Measurements from ENCODE around the gene EGFL8. TPM values are rescaled to one million over a fixed set of nuclear protein-coding genes. Genes with fewer than 3 reads are reported as not detected.

The EGFL8 gene
- 2.3 and 8.9 TPM in 2 replicates for total RNA-seq

DNA sequence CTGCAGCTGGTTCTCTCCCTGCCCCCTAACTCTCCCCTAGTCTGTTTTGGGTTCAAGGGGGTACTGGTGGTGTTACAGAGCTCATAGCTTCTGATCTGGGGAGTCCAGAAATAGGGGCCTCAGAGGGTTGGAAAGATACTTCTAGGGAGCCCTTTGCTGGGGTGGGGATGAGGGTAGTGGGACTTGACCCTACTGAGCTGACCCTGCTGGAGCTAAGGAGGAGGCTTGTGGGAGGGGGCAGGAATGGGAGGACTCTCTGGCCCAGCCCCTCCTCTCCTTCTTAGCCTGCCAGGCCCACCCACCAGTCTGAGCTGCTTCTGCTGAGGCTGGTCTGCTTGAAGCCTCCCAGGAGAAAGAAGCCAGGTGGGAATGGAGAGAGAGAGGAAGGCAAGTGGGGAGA lies at the start of gene EGFL8:
EGFL8 (plus strand) TSS at position 301 of the 400 bp plus-strand sequence. CDS start 1,571 bp downstream, outside the sequence.

DNA sequence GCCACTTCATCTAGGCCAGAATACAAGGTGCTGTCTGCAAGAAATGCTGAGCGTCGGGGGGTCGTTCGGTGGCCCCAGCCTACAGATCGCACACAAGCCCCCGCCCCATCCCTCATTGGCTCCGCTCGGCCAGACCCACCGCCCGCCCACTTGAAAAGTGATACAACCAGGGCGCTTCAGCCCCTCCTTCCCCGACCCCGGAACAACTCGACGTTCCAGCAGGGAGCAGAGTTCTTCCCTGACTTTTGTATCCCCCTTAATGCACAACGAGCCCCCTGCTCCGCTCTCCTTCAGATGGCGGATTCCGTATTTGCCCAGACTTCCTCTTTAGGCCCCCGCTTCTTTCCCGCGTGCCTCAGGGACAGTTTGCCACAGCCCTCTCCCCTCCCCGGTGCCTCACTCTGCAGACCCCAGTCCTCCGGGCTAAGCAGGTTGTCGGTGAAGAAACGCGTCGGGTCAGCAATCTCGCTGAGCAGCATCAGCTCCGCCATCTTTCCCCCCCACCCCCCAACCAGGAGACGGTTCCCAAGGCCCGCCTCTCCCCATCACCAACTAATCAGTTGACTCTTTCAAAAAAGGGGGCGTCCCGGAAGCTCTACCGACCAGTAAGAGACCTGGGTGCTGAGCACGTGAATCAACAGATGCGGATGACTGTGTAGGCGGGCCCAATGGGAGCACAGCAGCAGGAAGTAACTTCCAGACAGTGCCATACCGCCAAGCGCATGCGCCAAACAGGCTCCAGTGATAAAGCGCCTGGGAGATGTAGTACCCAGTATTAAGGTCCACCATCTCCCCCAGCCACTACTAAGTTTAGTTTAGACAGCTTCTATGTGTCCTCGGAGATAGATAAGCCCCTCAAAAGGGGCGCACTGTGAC lies 36.4 kb upstream of the EGFL8 start, which contains the start of gene ATF6B:
ATF6B (minus strand) TSS at position 530 of the 876 bp plus-strand sequence; CDS start at position 491, 39 bp downstream.

DNA sequence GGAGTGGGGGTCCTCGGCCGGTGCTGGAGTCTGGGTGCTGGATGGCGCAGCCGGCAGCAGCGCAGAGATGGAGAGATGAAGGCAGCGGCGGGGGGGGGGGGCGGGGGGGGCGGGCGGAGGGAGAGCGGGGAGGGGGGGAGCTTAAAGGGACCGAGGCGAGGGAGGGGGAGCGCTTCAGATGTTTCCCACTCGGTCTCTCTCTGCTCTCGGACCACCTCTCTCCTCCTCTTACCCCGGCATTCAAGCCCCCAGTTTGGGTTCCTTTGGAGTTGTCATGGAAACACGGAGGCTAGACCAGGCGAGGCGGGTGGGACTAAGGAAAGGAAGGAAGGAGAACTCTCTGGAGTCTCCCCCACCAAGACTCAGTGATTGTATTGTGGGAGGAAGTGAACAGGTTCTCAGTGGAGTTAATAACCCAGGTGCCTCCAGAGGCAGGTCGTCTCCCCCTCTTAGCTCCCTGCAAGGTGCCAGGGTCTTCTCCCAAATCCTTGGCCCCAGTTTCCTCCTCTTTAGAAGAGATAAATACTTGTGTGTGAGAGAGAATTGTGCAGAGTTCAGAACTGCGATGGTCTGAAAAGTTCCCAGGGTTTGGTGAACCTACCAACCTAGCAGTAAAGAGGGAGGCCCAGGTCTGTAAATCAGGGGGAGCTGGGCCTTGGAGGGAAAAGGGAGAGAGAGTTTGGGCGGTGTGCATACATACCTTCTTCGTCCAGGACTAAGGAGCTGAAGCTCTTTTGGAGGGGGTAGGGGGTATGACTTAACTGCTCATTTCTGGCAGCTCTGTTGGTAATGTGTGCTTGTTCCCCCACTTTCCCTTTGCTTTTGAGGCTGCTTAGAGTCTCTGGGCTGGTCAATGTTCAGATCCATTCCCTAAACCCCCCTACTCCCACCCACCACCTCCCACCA lies 12.3 kb upstream of the EGFL8 start, which contains the start of gene PRRT1:
PRRT1 (minus strand) TSS at position 77 of the 906 bp plus-strand sequence. CDS start 112 bp downstream, outside the sequence.

DNA sequence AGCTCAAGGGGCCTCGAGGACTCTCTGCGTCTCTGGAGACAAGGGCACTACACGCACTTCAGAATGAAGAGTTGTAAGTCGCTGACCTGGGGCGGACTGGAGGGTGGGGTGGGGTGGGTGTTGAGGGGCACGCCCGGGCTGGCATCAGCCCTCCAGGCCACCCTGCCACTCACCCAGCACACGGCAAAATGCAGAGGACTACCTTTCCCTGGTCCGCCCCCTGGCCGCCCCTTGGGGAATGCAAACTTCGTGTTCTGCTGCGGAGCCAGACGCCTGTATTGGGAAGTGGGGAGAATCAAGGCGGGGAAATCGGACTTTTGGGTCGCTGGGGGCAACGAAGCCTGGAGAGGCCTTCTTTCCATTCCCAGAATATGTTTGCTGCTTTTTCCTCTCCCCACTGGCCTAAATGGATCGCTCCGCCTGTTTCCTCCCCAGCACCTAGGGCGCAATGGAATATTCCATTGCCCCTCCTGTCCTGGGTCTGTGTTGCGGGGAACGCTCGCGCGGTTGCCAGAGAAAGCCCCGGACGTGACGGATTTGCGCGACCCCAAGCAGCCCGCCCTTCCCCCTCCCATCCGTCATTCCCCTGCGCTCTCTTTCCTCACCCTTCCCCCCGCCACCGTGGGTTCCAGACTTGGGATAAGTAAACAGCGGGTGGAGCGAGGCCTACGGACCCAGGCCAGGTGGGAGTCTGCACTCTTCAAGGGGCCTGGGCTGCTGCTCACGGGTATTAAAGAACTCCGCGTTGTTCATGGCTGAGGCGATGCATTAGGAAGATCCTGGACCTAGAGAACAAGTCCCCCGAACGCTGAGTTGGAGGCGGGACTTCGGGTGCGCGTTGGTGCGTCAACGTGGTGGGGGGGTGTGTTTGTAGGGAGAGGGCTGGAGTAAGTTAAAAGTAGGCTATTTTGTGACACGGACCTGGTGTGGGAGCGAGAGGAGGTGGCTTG lies 10.6 kb upstream of the EGFL8 start, which contains the start of gene PPT2:
PPT2 (plus strand) TSS at position 578 of the 950 bp plus-strand sequence. CDS start 454 bp downstream, outside the sequence.

DNA sequence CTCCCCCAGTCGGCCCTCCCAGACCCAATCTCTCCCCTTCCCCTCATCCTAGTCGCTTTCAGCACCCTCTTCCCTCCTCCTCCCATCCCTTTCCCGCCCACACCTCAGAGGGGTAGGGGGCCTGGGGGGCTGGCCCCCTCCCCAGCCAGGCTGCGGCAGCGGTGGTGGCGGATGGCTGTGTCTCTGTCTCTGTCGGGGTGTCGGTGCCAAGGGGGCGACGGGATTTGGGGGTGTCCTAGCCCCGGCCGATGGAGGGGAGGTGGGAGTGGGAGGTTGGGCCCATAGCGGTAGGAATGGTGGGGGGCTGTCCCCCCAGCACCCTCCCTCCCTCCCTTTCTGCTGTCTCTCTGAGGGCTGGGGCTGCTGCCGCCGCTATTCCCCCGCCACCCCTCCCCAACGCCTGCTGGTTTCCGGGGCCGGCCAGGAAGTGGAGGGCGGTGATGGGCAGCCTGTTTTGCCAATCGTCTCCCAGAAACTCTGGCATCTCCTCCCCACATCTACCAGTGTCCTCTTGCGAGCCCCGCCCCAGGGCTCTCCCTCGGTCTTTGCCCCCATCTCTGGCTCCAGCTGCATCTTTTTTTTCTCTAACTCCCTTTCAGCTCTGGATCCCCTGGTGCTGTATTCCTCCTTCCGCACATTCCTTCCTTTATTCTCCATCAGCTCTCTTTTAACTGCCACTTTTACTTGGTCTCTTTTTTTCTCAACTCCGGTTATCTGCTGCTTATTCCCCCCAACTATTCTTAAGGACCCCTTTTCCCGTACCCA lies 11.5 kb downstream of the EGFL8 start, which contains the start of gene AGPAT1:
AGPAT1 (minus strand) TSS at position 374 of the 765 bp plus-strand sequence. CDS start 4,588 bp downstream, outside the sequence.

DNA sequence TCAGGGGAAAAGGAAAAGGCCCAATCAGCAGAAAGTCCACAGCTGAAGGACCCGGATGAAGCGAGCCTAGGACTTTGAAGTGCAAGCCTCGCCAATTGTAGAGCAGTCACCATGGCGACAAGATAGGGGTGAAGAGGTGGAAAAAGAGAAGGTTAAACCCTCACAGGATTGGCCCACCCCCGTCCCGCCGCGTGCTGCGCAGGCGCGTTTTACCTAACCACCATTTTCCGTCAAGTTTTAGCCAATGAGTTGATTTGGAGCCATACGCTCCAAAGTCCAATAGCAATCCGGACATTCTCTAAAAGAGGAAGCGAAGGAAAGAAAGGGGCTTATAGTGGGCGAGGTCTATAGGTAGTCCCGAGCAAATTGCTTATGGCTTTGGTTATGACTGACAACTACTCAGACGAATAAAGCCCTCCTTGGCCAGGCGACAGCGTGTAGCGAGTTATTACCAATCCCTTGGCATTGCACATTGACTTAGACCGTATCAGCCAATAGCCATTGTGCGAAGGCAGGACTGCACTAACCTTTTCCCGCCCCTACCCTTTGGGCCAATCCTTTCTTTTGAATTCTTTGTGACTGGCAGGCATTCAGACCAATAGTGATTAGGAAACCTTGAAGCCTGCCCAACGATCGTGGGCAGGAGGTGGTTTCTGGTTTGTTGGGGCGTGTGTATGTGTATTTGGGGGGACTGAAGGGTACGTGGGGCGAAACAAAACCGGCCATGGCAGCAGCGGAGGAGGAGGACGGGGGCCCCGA lies 13.6 kb downstream of the EGFL8 start, which contains the start of gene RNF5:
RNF5 (plus strand) TSS at position 618 of the 759 bp plus-strand sequence; CDS start at position 725, 107 bp downstream.

DNA sequence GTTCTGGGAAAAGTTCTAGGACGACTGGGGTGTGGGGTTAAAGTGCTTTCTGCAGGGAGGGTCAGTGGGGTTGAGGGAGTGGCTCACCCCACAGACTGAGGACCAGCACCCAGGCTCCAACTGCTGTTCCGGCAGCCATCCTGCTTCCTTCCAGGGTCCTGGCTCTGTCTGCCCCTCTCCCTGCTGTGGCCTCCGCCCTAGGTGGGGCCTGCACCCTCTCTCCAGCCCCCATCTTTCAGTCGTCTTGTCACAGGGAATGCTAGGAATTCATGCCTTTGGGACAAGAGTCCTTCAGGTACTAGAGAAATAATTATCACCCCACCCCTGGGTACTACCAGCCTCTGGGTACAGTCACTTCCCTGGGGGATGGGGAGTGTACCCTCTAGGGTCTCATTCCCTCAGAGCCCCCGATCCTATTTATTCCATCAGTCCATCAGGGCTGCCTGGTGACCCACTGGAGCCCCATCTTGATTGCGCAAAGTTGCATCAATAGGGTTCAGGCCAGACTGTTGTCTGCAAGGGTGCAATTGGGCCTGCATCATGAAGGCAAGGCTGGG lies 19.8 kb downstream of the EGFL8 start, which contains the start of gene AGER:
AGER (minus strand) TSS at position 170 of the 557 bp plus-strand sequence; CDS start at position 139, 31 bp downstream.

DNA sequence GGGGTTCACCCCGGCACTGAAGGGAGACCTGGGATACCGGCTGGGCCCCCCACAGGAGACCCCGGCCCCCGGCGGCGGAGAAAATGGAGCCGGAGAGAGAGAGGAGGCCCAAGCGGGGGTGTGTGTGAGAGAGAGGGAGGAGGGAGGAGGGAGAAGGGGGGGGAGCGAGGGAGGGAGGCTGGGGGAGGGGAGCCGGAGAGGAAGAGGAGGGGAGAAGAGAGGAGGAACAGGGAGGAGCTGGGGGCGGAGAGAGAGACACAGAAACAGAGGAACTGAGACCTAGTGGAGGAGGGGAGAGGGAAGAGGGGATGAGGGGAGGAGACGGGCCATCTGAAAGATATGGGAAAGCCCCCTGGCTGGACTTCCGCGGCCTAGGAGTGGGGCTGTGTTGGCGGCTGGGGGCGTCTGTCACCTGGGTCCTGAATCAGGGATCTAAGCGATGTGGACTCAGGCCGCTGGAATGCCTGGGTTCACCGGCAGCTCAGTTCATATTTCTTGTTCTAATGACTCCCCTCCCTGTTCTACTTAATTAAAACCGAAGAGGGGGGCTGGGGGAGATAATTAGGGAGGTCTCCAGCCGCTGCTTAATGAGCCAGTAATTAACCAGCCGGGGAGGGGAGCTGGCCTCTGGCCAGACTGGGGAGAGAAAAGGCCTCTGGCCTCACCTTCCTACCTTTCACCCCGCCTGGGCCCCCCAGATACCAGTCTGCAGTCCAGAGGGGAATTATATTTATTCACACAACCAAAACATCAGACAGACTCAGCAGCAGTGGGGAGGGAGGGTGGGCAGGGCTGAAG lies 25.9 kb downstream of the EGFL8 start, which contains the start of gene PBX2:
PBX2 (minus strand) TSS at position 149 of the 798 bp plus-strand sequence. CDS start 287 bp downstream, outside the sequence.

DNA sequence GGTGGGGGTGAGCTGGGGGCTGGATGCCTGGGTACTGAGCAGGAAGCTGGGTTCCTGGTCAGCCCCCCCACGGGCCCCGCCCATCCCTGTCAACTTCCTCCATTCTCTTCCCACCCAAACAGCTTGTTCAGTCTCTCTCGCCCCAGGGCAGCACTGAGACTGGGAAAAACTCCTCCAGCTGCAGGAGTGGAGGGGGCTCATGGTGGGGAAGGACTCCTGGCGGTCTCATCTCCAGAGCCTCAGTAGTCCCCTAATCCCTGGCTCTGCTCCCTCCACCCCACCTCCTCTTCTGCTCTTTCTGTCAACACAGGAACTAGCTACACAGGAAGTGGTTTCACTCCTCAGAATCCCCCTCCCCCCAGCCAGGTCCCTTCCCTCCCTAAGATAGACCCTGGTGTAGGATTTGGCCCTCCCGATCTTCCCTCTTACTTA lies 28.2 kb downstream of the EGFL8 start, which contains the start of gene GPSM3:
GPSM3 (minus strand) TSS at position 36 of the 432 bp plus-strand sequence. CDS start 130 bp downstream, outside the sequence.

Other genes with a start within 250 kb of the EGFL8 start
- 0.49 and 2.5 TPM in 2 replicates for gene C2, start 236.9 kb upstream of the EGFL8 start, total RNA-seq
- gene CFB, start 218.5 kb upstream of the EGFL8 start, total RNA-seq: 0.33 and 3.7 TPM in 2 replicates
- gene NELFE, start 205.6 kb upstream of the EGFL8 start, total RNA-seq: 108 and 116 TPM in 2 replicates
- gene SKIC2, start 205.4 kb upstream of the EGFL8 start, total RNA-seq: 42.3 and 43.2 TPM in 2 replicates
- 21.5 and 27.3 TPM in 2 replicates for gene DXO, start 192.5 kb upstream of the EGFL8 start, total RNA-seq
- gene C4A, start 182.5 kb upstream of the EGFL8 start, total RNA-seq: 2.1 and 6.1 TPM in 2 replicates
- 0.49 and 11.0 TPM in 2 replicates for gene C4B, start 149.8 kb upstream of the EGFL8 start, total RNA-seq
- 0.25 TPM in 1 of 2 replicates, not detected in the other for gene CYP21A2, start 126.2 kb upstream of the EGFL8 start, total RNA-seq
- gene TNXB, start 55.3 kb upstream of the EGFL8 start, total RNA-seq: 0.16 and 0.51 TPM in 2 replicates
- 24.0 and 46.3 TPM in 2 replicates for gene ATF6B, start 36.3 kb upstream of the EGFL8 start, total RNA-seq
- 3.0 and 5.1 TPM in 2 replicates for gene FKBPL, start 34.3 kb upstream of the EGFL8 start, total RNA-seq
- gene PRRT1, start 12.7 kb upstream of the EGFL8 start, total RNA-seq: 0.76 TPM in 1 of 2 replicates, not detected in the other
- gene PPT2, start 10.5 kb upstream of the EGFL8 start, total RNA-seq: 23.1 and 37.3 TPM in 2 replicates
- 60.5 and 70.9 TPM in 2 replicates for gene AGPAT1, start 11.5 kb downstream of the EGFL8 start, total RNA-seq
- 61.1 and 63.1 TPM in 2 replicates for gene RNF5, start 13.8 kb downstream of the EGFL8 start, total RNA-seq
- 2.1 and 3.4 TPM in 2 replicates for gene AGER, start 19.7 kb downstream of the EGFL8 start, total RNA-seq
- gene PBX2, start 25.6 kb downstream of the EGFL8 start, total RNA-seq: 37.0 and 59.1 TPM in 2 replicates
- 7.8 and 14.1 TPM in 2 replicates for gene GPSM3, start 28.0 kb downstream of the EGFL8 start, total RNA-seq
- gene NOTCH4, start 59.5 kb downstream of the EGFL8 start, total RNA-seq: 1.1 TPM in 2 replicates
- not detected in 2 replicates for gene TSBP1, start 207.3 kb downstream of the EGFL8 start, total RNA-seq
- not detected in 2 replicates for gene BTNL2, start 242.6 kb downstream of the EGFL8 start, total RNA-seq

All from mesangial cell (primary cell).